GM21515 (cell line): ENCODE data around the gene SRXN1.

ENCODE experiments used
- ATAC-seq: cut with Tn5 transposase; IDR thresholded peaks from one replicate; pipeline ENCODE4 v1.9.1; 2021; ENCODE audit not compliant: unreplicated experiment

The SRXN1 gene

DNA sequence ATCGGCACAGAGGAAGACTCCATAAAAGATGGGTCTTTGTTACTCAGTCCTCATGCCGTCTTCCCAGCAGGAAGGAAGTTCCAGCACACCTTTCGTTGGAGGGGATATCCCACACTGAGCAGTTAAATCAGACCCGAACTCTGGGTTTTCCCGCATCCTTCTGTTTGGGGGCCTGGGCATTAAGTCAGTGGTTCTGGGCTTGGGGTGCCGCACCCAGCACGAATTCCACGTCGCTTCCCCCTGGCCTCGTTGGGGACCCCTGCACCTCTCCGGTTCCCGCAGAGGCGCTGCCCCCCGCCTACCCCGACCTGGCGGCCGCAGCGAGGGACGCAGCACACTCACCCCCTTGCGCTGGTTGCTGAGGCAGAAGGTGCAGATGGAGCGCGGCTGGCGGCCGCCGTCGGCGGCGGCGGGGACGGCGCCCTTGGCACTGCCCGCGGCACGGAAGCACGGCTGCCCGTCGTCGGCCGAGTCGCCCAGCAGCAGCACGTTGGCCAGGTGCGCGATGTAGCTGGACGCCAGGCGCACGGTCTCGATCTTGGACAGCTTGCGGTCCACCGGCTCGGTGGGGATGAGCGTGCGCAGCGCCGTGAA is 43.5 kb downstream of the SRXN1 start:
- ATAC-seq: no peak

DNA sequence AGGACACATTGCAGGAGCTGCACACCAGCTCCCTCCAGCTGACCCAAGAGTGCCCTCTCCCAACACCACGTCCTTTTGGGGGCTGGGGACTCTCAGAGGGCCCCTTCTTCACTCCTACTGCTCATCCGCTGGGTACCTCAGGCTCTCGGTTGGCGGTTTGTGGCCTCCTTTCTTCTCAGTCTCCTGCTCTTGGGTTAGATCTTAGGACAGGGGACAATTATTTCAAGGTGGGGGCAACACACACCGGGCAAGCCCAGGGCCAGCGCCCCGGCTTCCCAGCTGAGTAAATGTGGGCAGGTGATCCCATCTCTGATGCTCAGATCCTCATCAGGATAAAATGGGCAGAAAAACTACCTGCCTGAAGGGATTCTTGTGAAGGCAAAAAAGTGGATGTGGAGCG is 44.0 kb downstream of the SRXN1 start:
- ATAC-seq: no peak

DNA sequence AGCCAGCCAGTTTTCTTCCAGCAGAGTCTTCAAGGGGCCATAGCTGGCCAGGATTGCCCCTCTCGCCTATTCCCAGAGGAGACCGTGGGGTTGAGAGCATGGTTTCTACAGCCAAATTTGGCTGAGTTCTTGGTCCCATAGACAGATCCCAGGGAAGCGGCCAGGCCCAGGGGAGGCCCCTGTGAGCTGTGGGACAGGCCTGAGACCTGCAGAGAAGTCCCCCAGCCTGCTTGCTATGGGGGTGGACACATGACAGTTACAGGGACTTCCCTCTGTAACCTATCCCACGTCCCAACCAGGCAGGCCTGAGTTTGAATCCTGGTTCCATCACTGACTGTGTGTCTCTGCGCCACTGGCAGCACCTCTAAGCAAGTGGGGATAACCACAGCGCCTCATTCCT is 45.5 kb downstream of the SRXN1 start:
- no peak for ATAC-seq

DNA sequence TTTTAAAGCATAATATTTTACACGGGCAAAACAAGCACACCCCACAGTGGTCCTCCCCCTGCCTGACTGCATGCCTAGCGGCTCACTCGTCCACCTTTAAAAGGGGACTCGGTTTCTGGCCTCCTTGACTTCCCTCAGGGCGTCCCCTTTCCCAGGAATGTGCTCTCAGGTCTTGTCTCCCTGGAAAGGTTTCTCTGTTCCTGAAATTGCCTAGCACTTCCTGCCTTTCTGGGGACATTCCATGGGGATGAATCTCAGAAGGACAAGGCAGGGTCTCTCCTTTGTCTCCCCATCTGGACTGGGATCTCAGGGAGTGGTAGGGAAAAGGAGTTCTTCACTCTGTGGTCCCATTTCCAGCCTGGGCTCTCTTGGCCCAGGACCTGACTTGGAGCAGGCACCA is 47.8 kb downstream of the SRXN1 start:
- ATAC-seq: no peak

DNA sequence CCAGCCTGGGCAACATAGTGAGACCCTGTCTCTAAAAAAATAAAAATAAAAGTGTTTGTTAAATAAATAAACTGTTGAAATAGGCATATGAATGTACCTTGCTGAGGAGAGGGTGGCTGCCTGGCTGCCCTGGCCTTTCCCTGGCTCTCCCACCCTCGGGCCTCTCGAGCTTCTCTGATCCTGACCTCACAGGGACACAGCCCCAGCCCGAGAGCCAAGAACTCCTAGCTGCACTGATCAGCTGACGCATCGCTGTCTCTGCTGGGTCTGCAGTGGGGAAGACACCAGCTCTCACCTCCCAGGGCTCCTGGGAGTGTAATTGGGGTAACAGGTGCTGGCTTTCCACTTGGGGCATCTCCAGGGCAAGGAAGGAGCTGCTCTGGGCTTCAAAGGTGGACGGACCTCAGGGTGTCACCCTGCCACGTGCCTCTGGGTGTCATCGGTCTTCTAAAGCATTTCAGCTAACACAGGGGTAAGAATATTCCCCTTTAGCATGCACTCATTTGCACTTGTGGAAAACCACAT is 49.8 kb downstream of the SRXN1 start:
- ATAC-seq: no peak

DNA sequence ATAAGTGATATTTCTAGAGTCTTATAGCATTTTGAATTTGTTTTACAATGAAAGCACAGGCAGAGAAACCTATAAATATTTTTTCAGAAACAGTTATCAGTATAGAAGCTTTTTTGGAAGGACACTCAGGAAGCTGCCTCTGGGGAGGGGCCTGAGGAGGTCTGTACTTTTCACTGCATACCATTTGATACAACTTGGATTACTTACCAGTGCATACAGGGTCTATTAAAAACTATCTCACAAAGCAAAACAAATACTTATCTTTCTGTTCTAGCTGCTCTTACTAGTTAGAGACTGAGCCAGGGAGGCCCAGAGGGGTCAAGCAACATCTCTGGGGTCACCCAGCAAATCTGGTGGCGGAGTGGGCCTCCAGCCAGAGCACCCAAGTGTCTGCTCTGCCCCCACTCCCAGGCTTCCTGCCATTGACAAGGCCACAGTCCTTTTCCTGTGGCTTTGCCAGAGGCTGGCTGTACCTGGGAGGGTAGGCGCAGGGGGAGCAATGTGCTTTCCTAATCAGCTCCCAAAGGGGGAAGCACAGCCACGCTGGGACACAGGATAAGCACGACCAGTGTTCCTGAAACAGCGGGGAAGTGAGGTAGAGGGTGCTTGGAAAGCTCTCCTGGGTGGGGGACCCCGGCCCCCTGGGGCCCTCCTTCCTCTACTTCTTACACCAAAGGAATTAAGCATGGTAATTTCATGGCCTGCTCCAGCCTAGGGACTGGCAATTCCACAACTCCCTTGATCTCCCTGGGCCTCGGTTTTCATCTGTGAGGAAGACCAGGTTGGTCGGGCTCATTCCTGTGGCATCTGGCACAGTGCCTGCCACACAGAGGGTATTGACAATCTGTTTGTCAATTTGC is 50.7 kb downstream of the SRXN1 start:
- no peak for ATAC-seq

DNA sequence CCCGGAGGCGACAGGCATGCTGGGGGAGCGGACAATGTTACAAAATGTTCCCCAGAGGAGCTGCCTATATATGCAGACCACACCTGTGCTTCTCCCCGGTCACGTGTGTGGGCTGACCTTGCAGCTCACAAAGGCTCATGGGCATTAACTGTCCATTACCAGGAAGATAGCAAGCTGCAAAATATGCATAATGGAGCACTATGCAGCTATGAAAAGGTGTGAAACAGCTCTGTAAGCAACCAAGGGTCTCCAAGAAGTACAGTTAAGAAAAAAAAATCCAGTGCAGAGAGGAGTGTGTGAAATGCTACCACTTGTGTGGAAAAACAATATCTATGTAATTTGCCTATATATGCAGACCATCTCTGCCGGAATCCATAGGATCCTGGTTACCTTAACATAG is 52.3 kb downstream of the SRXN1 start:
- no peak for ATAC-seq

DNA sequence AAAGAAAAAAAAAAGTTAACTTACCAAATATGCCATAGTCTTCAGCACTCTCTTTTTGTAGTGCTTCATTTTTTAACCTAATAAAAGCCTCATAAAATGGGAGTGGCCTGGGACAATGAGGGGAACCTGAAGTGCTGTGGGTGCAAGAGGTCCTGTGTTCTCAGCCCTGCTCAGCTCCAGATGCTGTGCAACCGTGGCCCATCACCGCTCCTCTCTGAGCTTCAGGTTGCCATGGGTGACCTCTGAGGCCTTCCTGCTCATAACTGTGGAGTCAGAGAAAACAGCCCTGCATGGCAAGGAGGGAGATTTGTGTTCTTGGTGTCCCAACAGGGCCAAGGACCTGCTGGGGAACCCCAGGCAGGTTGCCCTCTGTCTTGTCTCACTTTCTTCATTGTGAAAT is 52.9 kb downstream of the SRXN1 start:
- no peak for ATAC-seq

DNA sequence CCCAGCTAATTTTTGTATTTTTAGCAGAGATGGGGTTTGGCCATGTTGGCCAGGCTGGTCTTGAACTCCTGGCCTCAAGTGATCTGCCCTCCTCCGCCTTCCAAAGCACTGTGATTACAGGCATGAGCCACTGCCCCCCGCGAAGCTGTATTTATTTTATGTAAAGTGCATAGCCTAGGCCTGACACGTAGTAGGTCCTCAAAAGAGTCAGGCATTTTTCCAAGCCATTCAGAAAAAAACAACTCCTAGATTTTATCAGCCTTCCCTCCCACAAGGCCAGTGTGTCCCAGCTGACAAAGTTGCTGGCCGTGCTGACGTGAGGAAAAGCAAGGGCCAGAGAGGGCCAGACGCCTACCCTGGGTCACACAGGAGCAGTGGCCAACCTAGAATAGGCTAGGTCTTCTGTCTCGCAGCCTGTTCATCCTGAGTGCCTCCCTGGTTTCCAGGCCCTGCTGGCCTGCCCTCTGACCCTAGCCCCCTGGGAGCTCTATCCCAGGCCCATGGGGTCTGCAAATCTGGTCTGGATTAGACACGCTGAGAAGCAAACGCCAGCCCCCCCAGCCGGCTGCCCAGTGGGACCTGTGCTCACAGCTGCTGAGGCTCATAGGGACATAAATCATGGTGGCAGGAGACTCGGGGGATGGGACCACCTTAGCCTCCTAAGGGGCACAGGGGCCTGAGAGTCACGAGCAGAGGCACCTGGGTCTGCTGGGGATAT is 54.7 kb downstream of the SRXN1 start:
- no peak for ATAC-seq

DNA sequence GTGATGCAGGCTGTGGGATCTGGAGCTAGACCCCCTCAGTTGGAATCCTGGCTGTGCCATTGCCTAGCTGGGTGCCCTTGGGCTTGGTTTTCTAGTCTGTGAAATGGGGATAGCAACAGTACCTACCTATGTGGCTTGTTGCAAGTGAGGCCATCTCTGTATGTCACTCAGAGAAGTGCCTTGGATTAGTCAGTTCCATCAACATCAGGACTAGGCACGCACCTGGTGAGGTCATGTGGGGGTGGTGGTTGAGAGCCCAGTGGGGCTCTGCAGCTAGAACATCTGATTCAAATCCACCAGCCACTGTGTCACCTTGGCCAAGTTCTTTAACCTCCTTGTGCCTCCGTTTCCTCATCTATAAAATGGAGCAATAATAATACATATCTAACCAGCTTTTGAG is 55.4 kb downstream of the SRXN1 start:
- ATAC-seq: no peak
